ENCODE data around the gene ANKRD30B. TPM values are rescaled to one million over a fixed set of nuclear protein-coding genes. Genes with fewer than 3 reads are reported as not detected.
"Not testable (repeated sequence)": the region's sequence is repeated elsewhere in the genome, so short reads cannot be mapped to it uniquely, and the experiment has no call there.

ANKRD30B gene
- total RNA-seq, 1 donor from 2014 or later: 0.08 TPM

DNA sequence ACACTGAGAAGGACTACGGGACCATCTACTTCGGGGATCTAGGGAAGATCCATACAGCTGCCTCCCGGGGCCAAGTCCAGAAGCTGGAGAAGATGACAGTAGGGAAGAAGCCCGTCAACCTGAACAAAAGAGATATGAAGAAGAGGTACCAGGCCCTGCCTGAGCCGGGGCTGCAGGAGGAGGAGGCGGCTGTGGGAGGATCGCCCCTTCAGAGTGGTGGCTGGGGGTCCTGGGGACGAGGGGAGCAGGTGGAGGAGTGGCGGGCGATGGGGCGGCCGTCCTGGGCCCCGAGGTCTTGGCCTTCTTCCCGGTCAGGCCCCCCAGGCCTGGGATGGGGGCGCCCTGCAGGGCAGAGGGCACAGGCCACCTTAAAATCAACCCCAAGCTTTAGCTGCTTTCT, 524 bp downstream of the ANKRD30B start:
- Histone ChIP-seq H3K36me3 (ENCODE audit: control insufficient read depth, insufficient read depth, low read length) (no peaks in the 10 kb centered on the region), H3K4me3 (ENCODE audit: low read depth, low read length) (no peak overlapping the region), H3K27me3 (ENCODE audit: control insufficient read depth, insufficient read depth, low read length) (peaks cover 3% of the 10 kb centered on the region)
- DNase-seq (ENCODE audit: low read depth): no peak
- TF ChIP-seq, protein P1, sequence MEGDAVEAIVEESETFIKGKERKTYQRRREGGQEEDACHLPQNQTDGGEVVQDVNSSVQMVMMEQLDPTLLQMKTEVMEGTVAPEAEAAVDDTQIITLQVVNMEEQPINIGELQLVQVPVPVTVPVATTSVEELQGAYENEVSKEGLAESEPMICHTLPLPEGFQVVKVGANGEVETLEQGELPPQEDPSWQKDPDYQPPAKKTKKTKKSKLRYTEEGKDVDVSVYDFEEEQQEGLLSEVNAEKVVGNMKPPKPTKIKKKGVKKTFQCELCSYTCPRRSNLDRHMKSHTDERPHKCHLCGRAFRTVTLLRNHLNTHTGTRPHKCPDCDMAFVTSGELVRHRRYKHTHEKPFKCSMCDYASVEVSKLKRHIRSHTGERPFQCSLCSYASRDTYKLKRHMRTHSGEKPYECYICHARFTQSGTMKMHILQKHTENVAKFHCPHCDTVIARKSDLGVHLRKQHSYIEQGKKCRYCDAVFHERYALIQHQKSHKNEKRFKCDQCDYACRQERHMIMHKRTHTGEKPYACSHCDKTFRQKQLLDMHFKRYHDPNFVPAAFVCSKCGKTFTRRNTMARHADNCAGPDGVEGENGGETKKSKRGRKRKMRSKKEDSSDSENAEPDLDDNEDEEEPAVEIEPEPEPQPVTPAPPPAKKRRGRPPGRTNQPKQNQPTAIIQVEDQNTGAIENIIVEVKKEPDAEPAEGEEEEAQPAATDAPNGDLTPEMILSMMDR (IDR thresholded peaks at IDR 0.05; ENCODE audit: insufficient read depth, low read length, poor library complexity, severe bottlenecking): no peak

GRCh38 chr18:14763566-14763965, 15.6 kb downstream of the ANKRD30B start:
- H3K4me3 ChIP-seq (ENCODE audit: low read depth, low read length); H3K36me3 ChIP-seq (ENCODE audit: control insufficient read depth, insufficient read depth, low read length); DNase-seq (ENCODE audit: low read depth); H3K27me3 ChIP-seq (ENCODE audit: control insufficient read depth, insufficient read depth, low read length): not testable (repeated sequence)

GRCh38 chr18:14767474-14767873, 19.5 kb downstream of the ANKRD30B start:
- Histone ChIP-seq H3K36me3 (ENCODE audit: control insufficient read depth, insufficient read depth, low read length) (no peaks in the 10 kb centered on the region), H3K27me3 (ENCODE audit: control insufficient read depth, insufficient read depth, low read length) (no peaks in the 10 kb centered on the region), H3K4me3 (ENCODE audit: low read depth, low read length) (no peak overlapping the region)
- TF ChIP-seq, protein P1 (IDR thresholded peaks at IDR 0.05; ENCODE audit: insufficient read depth, low read length, poor library complexity, severe bottlenecking): no peak
- no peak for DNase-seq (ENCODE audit: low read depth)

GRCh38 chr18:14768241-14768640, 20.3 kb downstream of the ANKRD30B start:
- H3K27me3 ChIP-seq (ENCODE audit: control insufficient read depth, insufficient read depth, low read length): no peaks in the 10 kb centered on the region
- DNase-seq (ENCODE audit: low read depth): no peak
- H3K4me3 ChIP-seq (ENCODE audit: low read depth, low read length): no peak overlapping the region
- TF ChIP-seq, protein P1 (IDR thresholded peaks at IDR 0.05; ENCODE audit: insufficient read depth, low read length, poor library complexity, severe bottlenecking): no peak
- H3K36me3 ChIP-seq (ENCODE audit: control insufficient read depth, insufficient read depth, low read length): no peaks in the 10 kb centered on the region

GRCh38 chr18:14769381-14769780, 21.4 kb downstream of the ANKRD30B start:
- TF ChIP-seq, protein P1 (IDR thresholded peaks at IDR 0.05; ENCODE audit: insufficient read depth, low read length, poor library complexity, severe bottlenecking): no peak
- H3K27me3 ChIP-seq (ENCODE audit: control insufficient read depth, insufficient read depth, low read length): no peaks in the 10 kb centered on the region

GRCh38 chr18:14776801-14777200, 28.8 kb downstream of the ANKRD30B start:
- no peaks in the 10 kb centered on the region for H3K27me3 ChIP-seq (ENCODE audit: control insufficient read depth, insufficient read depth, low read length)
- no peak for DNase-seq (ENCODE audit: low read depth)
- H3K4me3 ChIP-seq (ENCODE audit: low read depth, low read length): no peak overlapping the region
- H3K36me3 ChIP-seq (ENCODE audit: control insufficient read depth, insufficient read depth, low read length): no peaks in the 10 kb centered on the region
- TF ChIP-seq, protein P1 (IDR thresholded peaks at IDR 0.05; ENCODE audit: insufficient read depth, low read length, poor library complexity, severe bottlenecking): no peak

More at GRCh38 chr18:14769381-14769780, 21.4 kb downstream of the ANKRD30B start:
- DNase-seq (ENCODE audit: low read depth): no peak
- Histone ChIP-seq H3K36me3 (ENCODE audit: control insufficient read depth, insufficient read depth, low read length) (no peaks in the 10 kb centered on the region), H3K4me3 (ENCODE audit: low read depth, low read length) (no peak overlapping the region)

Measured in kidney epithelial cell (primary cell).